Measurements from ENCODE around the gene EXOSC3. TPM values are rescaled to one million over a fixed set of nuclear protein-coding genes. Genes with fewer than 3 reads are reported as not detected.

Gene EXOSC3
- polyA plus RNA-seq, 3 donors = 43.7 to 45.2 (median 45.0) TPM

GRCh38 chr9:37749129-37749528 is 35.7 kb downstream of the EXOSC3 start:
- no peak for DNase-seq (ENCODE audit: extremely low read depth in 1 of 11, low read depth in 9 of 11, low spot score in 4 of 11)

- peak; percentile 13 to 46 (median 28) for DNase-seq (ENCODE audit: extremely low read depth in 1 of 11, low read depth in 9 of 11, low spot score in 4 of 11)
These were observed 37.6 kb downstream of the EXOSC3 start for GRCh38 chr9:37747271-37747753.

- DNase-seq (ENCODE audit: extremely low read depth in 1 of 11, low read depth in 9 of 11, low spot score in 4 of 11) = no peak
These were observed 38.2 kb downstream of the EXOSC3 start for GRCh38 chr9:37746448-37747270.

GRCh38 chr9:37745970-37746369 is 38.9 kb downstream of the EXOSC3 start:
- no peak for DNase-seq (ENCODE audit: extremely low read depth in 1 of 11, low read depth in 9 of 11, low spot score in 4 of 11)

GRCh38 chr9:37740631-37741328 is 44.1 kb downstream of the EXOSC3 start:
- DNase-seq (ENCODE audit: extremely low read depth in 1 of 11, low read depth in 9 of 11, low spot score in 4 of 11) = no peak

- no peak for DNase-seq (ENCODE audit: extremely low read depth in 1 of 11, low read depth in 9 of 11, low spot score in 4 of 11)
These were observed 44.7 kb downstream of the EXOSC3 start for GRCh38 chr9:37740128-37740527.

GRCh38 chr9:37739222-37739621 is 45.6 kb downstream of the EXOSC3 start:
- no peak for DNase-seq (ENCODE audit: extremely low read depth in 1 of 11, low read depth in 9 of 11, low spot score in 4 of 11)

GRCh38 chr9:37732952-37733351 is 51.9 kb downstream of the EXOSC3 start:
- no peak for DNase-seq (ENCODE audit: extremely low read depth in 1 of 11, low read depth in 9 of 11, low spot score in 4 of 11)

GRCh38 chr9:37732086-37732741 is 52.6 kb downstream of the EXOSC3 start:
- no peak for DNase-seq (ENCODE audit: extremely low read depth in 1 of 11, low read depth in 9 of 11, low spot score in 4 of 11)

- no peak for DNase-seq (ENCODE audit: extremely low read depth in 1 of 11, low read depth in 9 of 11, low spot score in 4 of 11)
These were observed 54.0 kb downstream of the EXOSC3 start for GRCh38 chr9:37730839-37731238.

GRCh38 chr9:37730256-37730655 is 54.6 kb downstream of the EXOSC3 start:
- no peak for DNase-seq (ENCODE audit: extremely low read depth in 1 of 11, low read depth in 9 of 11, low spot score in 4 of 11)

Other genes with a start within 250 kb of the EXOSC3 start
- 10 to 100 TPM; 13.2 to 14.7 (median 13.2) TPM for gene FBXO10, start 208.7 kb downstream of the EXOSC3 start, polyA plus RNA-seq (ENCODE audit: insufficient read length in 3 of 3)
- gene TOMM5, start 192.5 kb downstream of the EXOSC3 start, polyA plus RNA-seq (ENCODE audit: insufficient read length in 3 of 3) = 100 to 1,000 TPM; 101 to 132 (median 131) TPM
- 1 to 10 TPM in 2 of 3 donors, under 1 TPM in 1; 0.88 to 1.1 (median 1.0) TPM for gene FRMPD1, start 134.1 kb downstream of the EXOSC3 start, polyA plus RNA-seq (ENCODE audit: insufficient read length in 3 of 3)
- 10 to 100 TPM; 12.8 to 23.9 (median 16.9) TPM for gene TRMT10B, start 31.3 kb downstream of the EXOSC3 start, polyA plus RNA-seq (ENCODE audit: insufficient read length in 3 of 3)
- 10 to 100 TPM; 31.9 to 36.9 (median 32.2) TPM for gene DCAF10, start 15.7 kb upstream of the EXOSC3 start, polyA plus RNA-seq (ENCODE audit: insufficient read length in 3 of 3)
- 10 to 100 TPM; 16.6 to 19.5 (median 17.9) TPM for gene SLC25A51, start 119.1 kb upstream of the EXOSC3 start, polyA plus RNA-seq (ENCODE audit: insufficient read length in 3 of 3)